Measurements from ENCODE around the gene TMEM95. TPM values are rescaled to one million over a fixed set of nuclear protein-coding genes. Genes with fewer than 3 reads are reported as not detected.

TMEM95 gene
- total and polyA plus RNA-seq, 11 donors: not detected

GRCh38 chr17:7388856-7389255 lies 33.9 kb downstream of the TMEM95 start:
- 96 to 99% (median 97%) methylated on average over 6 to 10 of the region's 10 CpGs for WGBS, 4 donors
- Histone ChIP-seq H3K27me3 (peaks cover 0 to 9% (median 0%) of the 10 kb centered on the region in 9 donors), H3K4me3 (no peak overlapping the region), H3K9me3 (no peaks in the 10 kb centered on the region), H3K4me1 (peaks cover 0 to 29% (median 15%) of the 10 kb centered on the region in 12 donors), H3K27ac (no peak overlapping the region), H3K36me3 (peaks cover 0 to 52% (median 32%) of the 10 kb centered on the region in 9 donors)
- intact Hi-C loops (cut with DNase I): no loop called here
- no peak for ATAC-seq
- no peak for DNase-seq
- TF ChIP-seq CTCF (IDR thresholded peaks at IDR 0.05) (no peak), POLR2A (IDR thresholded peaks at IDR 0.05) (no peak)

- TF ChIP-seq POLR2A (IDR thresholded peaks at IDR 0.05): no peak
- TF ChIP-seq CTCF (IDR thresholded peaks at IDR 0.05): no peak
- Histone ChIP-seq H3K4me1 (peaks cover 0 to 24% (median 14%) of the 10 kb centered on the region in 12 donors), H3K4me3 (no peak overlapping the region), H3K27ac (no peak overlapping the region), H3K27me3 (no peaks in the 10 kb centered on the region), H3K9me3 (no peaks in the 10 kb centered on the region), H3K36me3 (peaks cover 0 to 52% (median 32%) of the 10 kb centered on the region in 9 donors)
- intact Hi-C loops (cut with DNase I): loop anchor here in 4 of 10 donors (5.0 kb wide), 1 partner anchor 33 kb away; the partner anchor contains the start of gene TMEM95 (in 4 of the 4)
- ATAC-seq: no peak
- DNase-seq: no peak
- 86 to 91% (median 89%) methylated on average over 19 of the region's 19 CpGs for WGBS, 4 donors
Observed at GRCh38 chr17:7389924-7390910, 35.3 kb downstream of the TMEM95 start.

- peaks cover 0 to 27% (median 17%) of the 10 kb centered on the region in 12 donors for H3K4me1 ChIP-seq
- no peaks in the 10 kb centered on the region for H3K27me3 ChIP-seq
- TF ChIP-seq POLR2A (IDR thresholded peaks at IDR 0.05) (no peak), CTCF (IDR thresholded peaks at IDR 0.05) (no peak)
- ATAC-seq: no peak
- WGBS, 4 donors: 60 to 72% (median 65%) methylated on average over 2 of the region's 2 CpGs
- H3K4me3 ChIP-seq: no peak overlapping the region
- no peaks in the 10 kb centered on the region for H3K9me3 ChIP-seq
- H3K36me3 ChIP-seq: peaks cover 0 to 52% (median 32%) of the 10 kb centered on the region in 9 donors
- intact Hi-C loops (cut with DNase I): loop anchor here in 4 of 10 donors (5.0 kb wide), 1 partner anchor 34 kb away; the partner anchor contains the start of gene TMEM95 (in 4 of the 4)
- DNase-seq: no peak
- peak overlapping the region in 2 of 12 donors; percentile 40 to 49 for H3K27ac ChIP-seq
Observed at GRCh38 chr17:7391307-7391706, 36.4 kb downstream of the TMEM95 start.

Measured in heart left ventricle (tissue), 16 donors.